Lung (tissue), 12 donors: ENCODE data around the gene ANTXR2. TPM values are rescaled to one million over a fixed set of nuclear protein-coding genes. Genes with fewer than 3 reads are reported as not detected.

ENCODE experiments used
- ATAC-seq: fragments of 200-7000 bp; cut with Tn5 transposase; one replicate; pipeline ENCODE4 v1.9.1; 2020; ENCODE audit warnings: moderate number of reproducible peaks; ENCODE audit not compliant: insufficient read depth, low FRiP score
- DNase-seq, 3 donors: peaks; one replicate each; pipeline ENCODE4 v3.0.0-alpha.2; 2013 to 2017
- H3K27ac ChIP-seq, 2 donors: one replicate each; pipeline ENCODE4 v1.5.1; 2013; ENCODE audit warnings: mild to moderate bottlenecking in 2 of 2, moderate library complexity in 2 of 2, control low read depth in 1 of 2, inconsistent platforms in 1 of 2, low read depth in 1 of 2, low read length in 1 of 2
- H3K27me3 ChIP-seq, 3 donors: one replicate each; pipeline ENCODE4 v1.5.1; 2013; ENCODE audit warnings: low read length in 2 of 3; ENCODE audit not compliant: control insufficient read depth in 3 of 3, insufficient read depth in 3 of 3
- H3K36me3 ChIP-seq, 4 donors: one replicate each; pipeline ENCODE4 v1.5.1; 2013; ENCODE audit warnings: low read length in 4 of 4, mild to moderate bottlenecking in 1 of 4, moderate library complexity in 1 of 4; ENCODE audit not compliant: control insufficient read depth in 4 of 4, insufficient read depth in 4 of 4
- H3K4me1 ChIP-seq, 5 donors: one replicate each; pipeline ENCODE4 v1.5.1; 2013; ENCODE audit warnings: low read length in 5 of 5, mild to moderate bottlenecking in 2 of 5, moderate library complexity in 1 of 5; ENCODE audit not compliant: control insufficient read depth in 5 of 5, insufficient read depth in 5 of 5
- H3K4me3 ChIP-seq: one replicate; pipeline ENCODE4 v1.5.1; 2013; ENCODE audit warnings: mild to moderate bottlenecking, control low read depth, moderate library complexity
- H3K9ac ChIP-seq, 2 donors: one replicate each; pipeline ENCODE4 v1.5.1; 2013; ENCODE audit warnings: low read length in 2 of 2, control low read depth in 1 of 2; ENCODE audit not compliant: insufficient read depth in 1 of 2
- H3K9me3 ChIP-seq, 4 donors: one replicate each; pipeline ENCODE4 v1.5.1; 2013; ENCODE audit warnings: low read length in 3 of 4, mild to moderate bottlenecking in 1 of 4, moderate library complexity in 1 of 4; ENCODE audit not compliant: control insufficient read depth in 4 of 4, insufficient read depth in 3 of 4
- CTCF ChIP-seq: IDR thresholded peaks from 2 replicates; pipeline ENCODE4 v1.5.1; 2012; ENCODE audit warnings: mild to moderate bottlenecking; ENCODE audit errors: control extremely low read depth, extremely low read depth
- WGBS, 2 donors: extraction: QIAGEN DNeasy Blood & Tissue Kit; methylation state at CpG; one replicate each; pipeline ENCODE4 v1.1.7; 2013; 5-methylcytosine and 5-hydroxymethylcytosine counted together
- polyA plus RNA-seq, 2 donors: library from polyadenylated mRNA; stranded (reverse); fragments of 200-250 nt; gene quantifications; one replicate each; pipeline ENCODE4 v1.2.1, GENCODE V29; 2013
- total RNA-seq, 2 donors: library from RNA; depleted of rRNA in 1 of 2; stranded (reverse); fragments of >200 nt in 1 of 2; gene quantifications; one replicate each; pipeline ENCODE4 v1.2.1, GENCODE V29; 2014 to 2021
- donor health status: control.
- donor health status: control.
- donor health status: Bipolar disorder and iron deficiency.
- donor health status: healthy.
- donor health status: DM: yes; HTN: yes; CAD: no.

Gene ANTXR2
- total and polyA plus RNA-seq, 4 donors = 4.8 to 47.2 (median 28.6) TPM

DNA sequence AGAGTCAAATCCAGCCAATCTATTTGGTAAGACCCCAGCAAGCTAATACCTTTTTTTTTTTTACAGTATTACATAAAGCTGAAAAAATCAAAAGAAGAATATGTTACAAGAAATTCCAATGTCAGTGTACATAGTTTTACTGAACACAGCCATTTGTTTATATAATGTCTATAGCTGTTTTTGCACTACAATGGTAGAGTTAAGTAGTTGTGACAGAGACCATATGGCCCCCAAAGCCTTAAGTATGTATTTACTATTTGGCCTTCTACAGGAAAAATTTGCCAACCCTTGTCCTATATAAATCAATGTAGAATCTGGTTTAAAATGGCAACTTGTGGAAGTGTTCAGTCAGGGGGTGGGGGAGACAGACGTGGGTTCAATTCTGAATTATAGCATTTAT lies 60.7 kb downstream of the ANTXR2 start:
- Histone ChIP-seq H3K4me1 (peaks cover 0 to 15% (median 0%) of the 10 kb centered on the region in 5 donors), H3K27ac (no peak overlapping the region), H3K36me3 (peaks cover 2 to 9% (median 6%) of the 10 kb centered on the region in 4 donors), H3K4me3 (no peak overlapping the region), H3K9ac (no peak overlapping the region), H3K27me3 (no peaks in the 10 kb centered on the region), H3K9me3 (no peaks in the 10 kb centered on the region)
- DNase-seq = peak; percentile 19 to 90 (median 88)
- WGBS, 2 donors = 78 to 88% methylated on average over 1 of the region's 1 CpG
- ATAC-seq = no peak
- TF ChIP-seq CTCF = no peak

DNA sequence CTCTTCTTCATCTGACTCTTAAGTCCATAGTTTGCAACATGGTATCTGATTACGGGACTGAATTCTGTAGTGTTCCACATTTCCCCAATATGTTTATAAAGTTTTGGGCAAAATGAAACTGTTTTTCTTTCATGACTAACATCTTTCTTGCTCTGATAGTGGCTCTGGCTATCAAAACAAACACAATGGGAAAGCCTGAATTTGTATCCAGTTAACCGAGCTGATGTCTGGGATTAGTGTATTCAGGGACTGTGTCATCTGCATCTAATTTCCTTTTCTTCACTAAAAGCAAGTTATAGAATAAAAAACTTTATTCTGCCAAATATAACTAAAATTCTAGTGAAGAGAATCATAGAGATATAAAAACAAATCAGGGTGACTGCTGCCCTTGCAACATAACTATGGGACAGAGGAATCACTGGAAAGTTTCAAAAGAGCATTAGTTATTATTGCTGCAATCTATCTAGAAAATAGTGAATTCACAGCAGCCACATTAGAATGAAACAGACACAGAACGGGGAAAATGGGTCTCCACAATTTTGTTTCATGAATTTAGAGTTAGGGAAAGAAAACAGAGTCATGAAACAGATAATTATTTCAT lies 61.3 kb downstream of the ANTXR2 start:
- Histone ChIP-seq H3K9me3 (no peaks in the 10 kb centered on the region), H3K27ac (no peak overlapping the region), H3K4me1 (peaks cover 0 to 20% (median 0%) of the 10 kb centered on the region in 5 donors), H3K27me3 (no peaks in the 10 kb centered on the region), H3K4me3 (no peak overlapping the region), H3K36me3 (peaks cover 0 to 7% (median 3%) of the 10 kb centered on the region in 4 donors), H3K9ac (no peak overlapping the region)
- peak in 1 of 3 donors; percentile 27 for DNase-seq
- no peak for TF ChIP-seq CTCF
- no peak for ATAC-seq
- 73 to 79% methylated on average over 3 of the region's 3 CpGs for WGBS, 2 donors

DNA sequence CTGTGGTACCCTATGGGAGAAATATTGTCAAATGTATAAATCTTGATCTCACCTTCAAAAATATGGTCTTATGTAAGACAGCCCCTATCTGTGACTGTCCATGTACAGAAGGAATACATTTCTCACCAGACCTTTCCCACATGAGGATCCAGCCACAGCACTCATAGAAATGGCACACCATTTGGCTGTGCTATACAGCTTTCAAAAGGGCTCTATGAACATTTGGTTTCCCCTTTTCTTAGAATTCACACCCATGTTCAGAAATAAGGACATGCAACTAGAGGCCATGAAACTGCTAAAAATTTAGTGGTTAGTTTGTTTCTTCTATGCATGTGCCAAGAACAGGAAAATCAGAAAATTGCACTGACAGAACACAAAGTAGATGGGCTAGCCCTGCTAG lies 62.7 kb downstream of the ANTXR2 start:
- no peak for TF ChIP-seq CTCF
- no peak for DNase-seq
- no peaks in the 10 kb centered on the region for H3K27me3 ChIP-seq
- peaks cover 0 to 7% (median 3%) of the 10 kb centered on the region in 4 donors for H3K36me3 ChIP-seq
- H3K27ac ChIP-seq = no peak overlapping the region
- peaks cover 0 to 23% (median 0%) of the 10 kb centered on the region in 5 donors for H3K4me1 ChIP-seq
- H3K4me3 ChIP-seq = no peak overlapping the region
- no peak overlapping the region for H3K9ac ChIP-seq
- no peak for ATAC-seq
- no peaks in the 10 kb centered on the region for H3K9me3 ChIP-seq

GRCh38 chr4:80009806-80010205 lies 63.2 kb downstream of the ANTXR2 start:
- H3K27ac ChIP-seq = no peak overlapping the region
- H3K4me1 ChIP-seq = peaks cover 0 to 23% (median 0%) of the 10 kb centered on the region in 5 donors
- no peak for TF ChIP-seq CTCF
- H3K9ac ChIP-seq = no peak overlapping the region
- peaks cover 0 to 7% (median 3%) of the 10 kb centered on the region in 4 donors for H3K36me3 ChIP-seq
- no peak overlapping the region for H3K4me3 ChIP-seq
- ATAC-seq (no peak), DNase-seq (no peak)
- no peaks in the 10 kb centered on the region for H3K9me3 ChIP-seq
- H3K27me3 ChIP-seq = no peaks in the 10 kb centered on the region
